DOHH2 (cell line): ENCODE data around the gene FAT2.

Source experiments
- H3F3A ChIP-seq: fragments of 200-600 bp; sonication (generic), shearing (Covaris generic); 2 replicates; pipeline ENCODE4 v1.6.0; 2016; ENCODE audit warnings: antibody characterized with exemption, mild to moderate bottlenecking; ENCODE audit not compliant: control insufficient read depth, insufficient read depth
- H3K27ac ChIP-seq: fragments of 200-600 bp; sonication (generic); 2 replicates; pipeline ENCODE4 v1.5.1; 2014; ENCODE audit warnings: low read depth, mild to moderate bottlenecking, low read length, moderate library complexity
- H3K27me3 ChIP-seq: fragments of 200-600 bp; sonication (generic); 2 replicates; pipeline ENCODE4 v1.6.1; 2014; ENCODE audit warnings: mild to moderate bottlenecking, low read length, mixed read lengths; ENCODE audit not compliant: control insufficient read depth
- H3K36me3 ChIP-seq: fragments of 200-600 bp; sonication (generic); 2 replicates; pipeline ENCODE4 v1.6.1; 2014; ENCODE audit warnings: mild to moderate bottlenecking, low read length, moderate library complexity, mixed read lengths; ENCODE audit not compliant: control insufficient read depth
- H3K4me1 ChIP-seq: fragments of 200-600 bp; sonication (generic); 2 replicates; pipeline ENCODE4 v1.6.1; 2014; ENCODE audit warnings: mild to moderate bottlenecking, low read length, mixed read lengths; ENCODE audit not compliant: control insufficient read depth
- H3K4me2 ChIP-seq: fragments of 200-600 bp; sonication (generic); 2 replicates; pipeline ENCODE4 v1.6.0; 2014; ENCODE audit warnings: mild to moderate bottlenecking, low read length, moderate library complexity
- H3K4me3 ChIP-seq: fragments of 200-600 bp; sonication (generic); 2 replicates; pipeline ENCODE4 v1.5.1; 2014; ENCODE audit warnings: mild to moderate bottlenecking, low read length, mixed read lengths
- H3K79me2 ChIP-seq: fragments of 200-600 bp; sonication (generic); 2 replicates; pipeline ENCODE4 v1.6.1; 2014; ENCODE audit warnings: mild to moderate bottlenecking, low read length, mixed read lengths; ENCODE audit not compliant: control insufficient read depth
- H3K9me2 ChIP-seq: fragments of 200-600 bp; sonication (generic); replicated peaks from 2 replicates; pipeline ENCODE4 v1.6.1; 2014; ENCODE audit warnings: mild to moderate bottlenecking, low read length, mixed read lengths; ENCODE audit not compliant: control insufficient read depth
- H3K9me3 ChIP-seq: fragments of 200-600 bp; sonication (generic); 2 replicates; pipeline ENCODE4 v1.6.1; 2014; ENCODE audit warnings: antibody characterized with exemption, low read length, mixed read lengths; ENCODE audit not compliant: control insufficient read depth, insufficient read depth
- H4K20me1 ChIP-seq: fragments of 200-600 bp; sonication (generic); 2 replicates; pipeline ENCODE4 v1.6.0; 2014; ENCODE audit warnings: low read depth, mild to moderate bottlenecking, antibody characterized with exemption, low read length, moderate library complexity; ENCODE audit not compliant: control insufficient read depth, insufficient read depth
- CTCF ChIP-seq: fragments of 200-600 bp; sonication (generic); IDR thresholded peaks from one replicate; pipeline ENCODE4 v1.5.1; 2014; ENCODE audit warnings: antibody characterized with exemption, mild to moderate bottlenecking, low read depth, low read length; ENCODE audit not compliant: poor library complexity, severe bottlenecking
- EZH2phosphoT487 ChIP-seq: fragments of 200-600 bp; sonication (generic); IDR thresholded peaks from 2 replicates; pipeline ENCODE4 v1.6.1; 2017; ENCODE audit warnings: borderline replicate concordance, mild to moderate bottlenecking, antibody characterized with exemption, low read length, moderate library complexity, mixed read lengths

The FAT2 gene

GRCh38 chr5:151619812-151620460 is 28.8 kb upstream of the FAT2 start:
- H4K20me1 ChIP-seq = no peaks in the 10 kb centered on the region
- TF ChIP-seq CTCF = no peak
- no peak for TF ChIP-seq EZH2phosphoT487
- H3K4me3 ChIP-seq = no peak overlapping the region
- no peak overlapping the region for H3K4me2 ChIP-seq
- H3K27me3 ChIP-seq = peaks cover 13% of the 10 kb centered on the region; the same call in 1 of the 2 replicates
- H3K27ac ChIP-seq = no peak overlapping the region
- no peaks in the 10 kb centered on the region for H3K36me3 ChIP-seq
- H3K9me3 ChIP-seq = no peaks in the 10 kb centered on the region
- no peaks in the 10 kb centered on the region for H3K4me1 ChIP-seq
- H3K9me2 ChIP-seq = no peaks in the 10 kb centered on the region
- H3F3A ChIP-seq = no peaks in the 10 kb centered on the region
- H3K79me2 ChIP-seq = no peaks in the 10 kb centered on the region

- TF ChIP-seq CTCF (no peak), EZH2phosphoT487 (no peak)
- Histone ChIP-seq H3K27ac (no peak overlapping the region), H3K27me3 (peaks cover 13% of the 10 kb centered on the region; the same call in 1 of the 2 replicates), H3K9me2 (no peaks in the 10 kb centered on the region), H3K79me2 (no peaks in the 10 kb centered on the region), H3F3A (no peaks in the 10 kb centered on the region), H3K36me3 (no peaks in the 10 kb centered on the region), H3K4me3 (no peak overlapping the region), H3K4me2 (no peak overlapping the region), H3K4me1 (no peaks in the 10 kb centered on the region), H4K20me1 (no peaks in the 10 kb centered on the region), H3K9me3 (no peaks in the 10 kb centered on the region)
These were observed 27.8 kb upstream of the FAT2 start for GRCh38 chr5:151618907-151619306.

GRCh38 chr5:151617841-151618710 is 26.9 kb upstream of the FAT2 start:
- H3K36me3 ChIP-seq = no peaks in the 10 kb centered on the region
- H3K79me2 ChIP-seq = no peaks in the 10 kb centered on the region
- H3K27ac ChIP-seq = no peak overlapping the region
- no peaks in the 10 kb centered on the region for H3F3A ChIP-seq
- no peaks in the 10 kb centered on the region for H4K20me1 ChIP-seq
- no peak overlapping the region for H3K4me2 ChIP-seq
- H3K4me3 ChIP-seq = no peak overlapping the region
- TF ChIP-seq CTCF = no peak
- TF ChIP-seq EZH2phosphoT487 = no peak
- H3K4me1 ChIP-seq = no peaks in the 10 kb centered on the region
- no peaks in the 10 kb centered on the region for H3K9me2 ChIP-seq
- no peaks in the 10 kb centered on the region for H3K9me3 ChIP-seq
- H3K27me3 ChIP-seq = peaks cover 13% of the 10 kb centered on the region; the same call in 1 of the 2 replicates
